T-helper 2 cell treated with Interferon-gamma antibody and Interleukin-4, amounts not matched to agents 5 μg/mL and 100 μg/mL, for 36 hours (primary cell): ENCODE measurements around the gene MYPN.
A peak's percentile ranks its signal among the peaks of the same experiment; 100 is the strongest.

ENCODE experiments used
- DNase-seq: peaks from one replicate; pipeline ENCODE4 v3.0.0; 2021; ENCODE audit warnings: low spot score
- H3K27ac Mint-ChIP-seq: one replicate; pipeline ENCODE4 v1.8.0; 2021; ENCODE audit warnings: mild to moderate bottlenecking, mixed read lengths
- H3K27me3 Mint-ChIP-seq: one replicate; pipeline ENCODE4 v1.8.0; 2021; ENCODE audit warnings: low read depth, mixed read lengths
- H3K36me3 Mint-ChIP-seq: one replicate; pipeline ENCODE4 v1.8.0; 2021; ENCODE audit warnings: low read depth, mixed read lengths
- H3K4me1 Mint-ChIP-seq: one replicate; pipeline ENCODE4 v1.8.0; 2021; ENCODE audit warnings: low read depth, mixed read lengths
- H3K4me3 Mint-ChIP-seq: one replicate; pipeline ENCODE4 v1.8.0; 2022; ENCODE audit warnings: mild to moderate bottlenecking, moderate library complexity, mixed read lengths
- H3K9me3 Mint-ChIP-seq: one replicate; pipeline ENCODE4 v1.8.0; 2021; ENCODE audit warnings: mixed read lengths

MYPN gene

GRCh38 chr10:68084469-68084868, 24.8 kb upstream of the MYPN start:
- DNase-seq, result no peak
- Mint-ChIP-seq H3K36me3 (no peaks in the 10 kb centered on the region), H3K27me3 (peaks cover 11% of the 10 kb centered on the region), H3K9me3 (no peaks in the 10 kb centered on the region), H3K4me3 (no peak overlapping the region), H3K4me1 (peaks cover 12% of the 10 kb centered on the region), H3K27ac (no peak overlapping the region)

GRCh38 chr10:68086011-68086410, 23.3 kb upstream of the MYPN start:
- H3K9me3 Mint-ChIP-seq, result no peaks in the 10 kb centered on the region
- peaks cover 9% of the 10 kb centered on the region for H3K27me3 Mint-ChIP-seq
- H3K36me3 Mint-ChIP-seq, result no peaks in the 10 kb centered on the region
- peaks cover 12% of the 10 kb centered on the region for H3K4me1 Mint-ChIP-seq
- H3K4me3 Mint-ChIP-seq, result no peak overlapping the region
- DNase-seq, result no peak
- no peak overlapping the region for H3K27ac Mint-ChIP-seq

- no peak for DNase-seq
- H3K27me3 Mint-ChIP-seq, result peaks cover 8% of the 10 kb centered on the region
- no peak overlapping the region for H3K27ac Mint-ChIP-seq
- H3K4me1 Mint-ChIP-seq, result peaks cover 12% of the 10 kb centered on the region
- no peak overlapping the region for H3K4me3 Mint-ChIP-seq
- no peaks in the 10 kb centered on the region for H3K9me3 Mint-ChIP-seq
- H3K36me3 Mint-ChIP-seq, result no peaks in the 10 kb centered on the region
Measured at GRCh38 chr10:68086910-68087684, 22.2 kb upstream of the MYPN start.

GRCh38 chr10:68087685-68088401, 21.4 kb upstream of the MYPN start:
- Mint-ChIP-seq H3K27ac (no peak overlapping the region), H3K9me3 (no peaks in the 10 kb centered on the region), H3K36me3 (no peaks in the 10 kb centered on the region), H3K4me1 (peaks cover 12% of the 10 kb centered on the region), H3K27me3 (peaks cover 5% of the 10 kb centered on the region), H3K4me3 (no peak overlapping the region)
- DNase-seq, result no peak

GRCh38 chr10:68088740-68089139, 20.5 kb upstream of the MYPN start:
- no peaks in the 10 kb centered on the region for H3K36me3 Mint-ChIP-seq
- peak overlapping the region; percentile 2 for H3K4me3 Mint-ChIP-seq
- peak overlapping the region; percentile 1 for H3K27ac Mint-ChIP-seq
- peaks cover 12% of the 10 kb centered on the region for H3K4me1 Mint-ChIP-seq
- no peaks in the 10 kb centered on the region for H3K9me3 Mint-ChIP-seq
- H3K27me3 Mint-ChIP-seq, result peaks cover 4% of the 10 kb centered on the region
- DNase-seq, result peak; percentile 30

- H3K4me1 Mint-ChIP-seq, result peaks cover 12% of the 10 kb centered on the region
- H3K9me3 Mint-ChIP-seq, result no peaks in the 10 kb centered on the region
- H3K27me3 Mint-ChIP-seq, result no peaks in the 10 kb centered on the region
Measured at GRCh38 chr10:68090586-68090985, 18.7 kb upstream of the MYPN start.

GRCh38 chr10:68092512-68092911, 16.8 kb upstream of the MYPN start:
- H3K36me3 Mint-ChIP-seq, result no peaks in the 10 kb centered on the region
- H3K4me1 Mint-ChIP-seq, result peaks cover 9% of the 10 kb centered on the region
- H3K4me3 Mint-ChIP-seq, result no peak overlapping the region
- H3K9me3 Mint-ChIP-seq, result no peaks in the 10 kb centered on the region
- DNase-seq, result no peak
- no peaks in the 10 kb centered on the region for H3K27me3 Mint-ChIP-seq
- no peak overlapping the region for H3K27ac Mint-ChIP-seq

More at GRCh38 chr10:68090586-68090985, 18.7 kb upstream of the MYPN start:
- Mint-ChIP-seq H3K36me3 (no peaks in the 10 kb centered on the region), H3K4me3 (no peak overlapping the region), H3K27ac (no peak overlapping the region)
- DNase-seq, result no peak

- no peaks in the 10 kb centered on the region for H3K4me1 Mint-ChIP-seq
- no peak for DNase-seq
- H3K9me3 Mint-ChIP-seq, result no peaks in the 10 kb centered on the region
- no peak overlapping the region for H3K4me3 Mint-ChIP-seq
- H3K27ac Mint-ChIP-seq, result no peak overlapping the region
- no peaks in the 10 kb centered on the region for H3K36me3 Mint-ChIP-seq
- peaks cover 4% of the 10 kb centered on the region for H3K27me3 Mint-ChIP-seq
Measured at GRCh38 chr10:68095153-68095552, 14.1 kb upstream of the MYPN start.

GRCh38 chr10:68096913-68097516, 12.3 kb upstream of the MYPN start:
- no peak overlapping the region for H3K27ac Mint-ChIP-seq
- no peak overlapping the region for H3K4me3 Mint-ChIP-seq
- DNase-seq, result no peak
- H3K36me3 Mint-ChIP-seq, result no peaks in the 10 kb centered on the region
- H3K4me1 Mint-ChIP-seq, result no peaks in the 10 kb centered on the region
- H3K9me3 Mint-ChIP-seq, result no peaks in the 10 kb centered on the region
- H3K27me3 Mint-ChIP-seq, result peaks cover 13% of the 10 kb centered on the region

GRCh38 chr10:68099736-68100135, 9.6 kb upstream of the MYPN start:
- no peak overlapping the region for H3K4me3 Mint-ChIP-seq
- no peaks in the 10 kb centered on the region for H3K4me1 Mint-ChIP-seq
- no peak overlapping the region for H3K27ac Mint-ChIP-seq
- no peaks in the 10 kb centered on the region for H3K36me3 Mint-ChIP-seq
- no peak for DNase-seq
- H3K27me3 Mint-ChIP-seq, result peaks cover 16% of the 10 kb centered on the region
- H3K9me3 Mint-ChIP-seq, result no peaks in the 10 kb centered on the region

GRCh38 chr10:68101066-68101465, 8.2 kb upstream of the MYPN start:
- no peaks in the 10 kb centered on the region for H3K9me3 Mint-ChIP-seq
- no peak for DNase-seq
- peaks cover 20% of the 10 kb centered on the region for H3K27me3 Mint-ChIP-seq
- H3K4me3 Mint-ChIP-seq, result no peak overlapping the region
- no peaks in the 10 kb centered on the region for H3K4me1 Mint-ChIP-seq
- H3K36me3 Mint-ChIP-seq, result no peaks in the 10 kb centered on the region
- no peak overlapping the region for H3K27ac Mint-ChIP-seq

- Mint-ChIP-seq H3K4me1 (no peaks in the 10 kb centered on the region), H3K9me3 (no peaks in the 10 kb centered on the region), H3K27me3 (peaks cover 23% of the 10 kb centered on the region), H3K27ac (no peak overlapping the region), H3K4me3 (no peak overlapping the region), H3K36me3 (no peaks in the 10 kb centered on the region)
- no peak for DNase-seq
Measured at GRCh38 chr10:68103261-68103878, 5.9 kb upstream of the MYPN start.

GRCh38 chr10:68103901-68104300, 5.4 kb upstream of the MYPN start:
- Mint-ChIP-seq H3K27me3 (peaks cover 23% of the 10 kb centered on the region), H3K27ac (no peak overlapping the region), H3K4me1 (no peaks in the 10 kb centered on the region), H3K4me3 (no peak overlapping the region), H3K9me3 (no peaks in the 10 kb centered on the region), H3K36me3 (no peaks in the 10 kb centered on the region)
- DNase-seq, result no peak

GRCh38 chr10:68105820-68106219, 3.5 kb upstream of the MYPN start:
- no peaks in the 10 kb centered on the region for H3K9me3 Mint-ChIP-seq
- no peak overlapping the region for H3K27ac Mint-ChIP-seq
- H3K27me3 Mint-ChIP-seq, result peaks cover 22% of the 10 kb centered on the region
- H3K4me3 Mint-ChIP-seq, result no peak overlapping the region
- no peak for DNase-seq
- H3K36me3 Mint-ChIP-seq, result no peaks in the 10 kb centered on the region
- H3K4me1 Mint-ChIP-seq, result no peaks in the 10 kb centered on the region
